ENCODE data around the gene CDH23. TPM values are rescaled to one million over a fixed set of nuclear protein-coding genes. Genes with fewer than 3 reads are reported as not detected.

CDH23 gene
- total RNA-seq, 1 donor from 2014 or later = not detected

- Mint-ChIP-seq H3K27ac (ENCODE audit: unreplicated experiment) (no peak overlapping the region), H3K27me3 (ENCODE audit: low read depth) (peaks cover 72% of the 10 kb centered on the region), H3K9me3 (ENCODE audit: low read depth) (no peaks in the 10 kb centered on the region), H3K4me1 (ENCODE audit: low read depth) (peaks cover 6% of the 10 kb centered on the region), H3K4me3 (ENCODE audit: unreplicated experiment) (no peak overlapping the region), H3K36me3 (ENCODE audit: low read depth) (no peaks in the 10 kb centered on the region)
- TF ChIP-seq CTCF (IDR thresholded peaks at IDR 0.05) = no peak
- no peak for DNase-seq (ENCODE audit: low spot score)
Measured at GRCh38 chr10:71402005-71402404, 5.3 kb downstream of the CDH23 start.

GRCh38 chr10:71404503-71405295 is 8.0 kb downstream of the CDH23 start:
- Mint-ChIP-seq H3K27me3 (ENCODE audit: low read depth) (peaks cover 64% of the 10 kb centered on the region), H3K9me3 (ENCODE audit: low read depth) (no peaks in the 10 kb centered on the region), H3K4me3 (ENCODE audit: unreplicated experiment) (no peak overlapping the region), H3K36me3 (ENCODE audit: low read depth) (no peaks in the 10 kb centered on the region), H3K4me1 (ENCODE audit: low read depth) (no peaks in the 10 kb centered on the region), H3K27ac (ENCODE audit: unreplicated experiment) (no peak overlapping the region)
- no peak for TF ChIP-seq CTCF (IDR thresholded peaks at IDR 0.05)
- no peak for DNase-seq (ENCODE audit: low spot score)

GRCh38 chr10:71406878-71407277 is 10.2 kb downstream of the CDH23 start:
- Mint-ChIP-seq H3K27me3 (ENCODE audit: low read depth) (peaks cover 53% of the 10 kb centered on the region), H3K36me3 (ENCODE audit: low read depth) (peaks cover 5% of the 10 kb centered on the region), H3K27ac (ENCODE audit: unreplicated experiment) (no peak overlapping the region), H3K9me3 (ENCODE audit: low read depth) (peaks cover 8% of the 10 kb centered on the region), H3K4me1 (ENCODE audit: low read depth) (no peaks in the 10 kb centered on the region), H3K4me3 (ENCODE audit: unreplicated experiment) (no peak overlapping the region)
- no peak for TF ChIP-seq CTCF (IDR thresholded peaks at IDR 0.05)
- DNase-seq (ENCODE audit: low spot score) = no peak

DNA sequence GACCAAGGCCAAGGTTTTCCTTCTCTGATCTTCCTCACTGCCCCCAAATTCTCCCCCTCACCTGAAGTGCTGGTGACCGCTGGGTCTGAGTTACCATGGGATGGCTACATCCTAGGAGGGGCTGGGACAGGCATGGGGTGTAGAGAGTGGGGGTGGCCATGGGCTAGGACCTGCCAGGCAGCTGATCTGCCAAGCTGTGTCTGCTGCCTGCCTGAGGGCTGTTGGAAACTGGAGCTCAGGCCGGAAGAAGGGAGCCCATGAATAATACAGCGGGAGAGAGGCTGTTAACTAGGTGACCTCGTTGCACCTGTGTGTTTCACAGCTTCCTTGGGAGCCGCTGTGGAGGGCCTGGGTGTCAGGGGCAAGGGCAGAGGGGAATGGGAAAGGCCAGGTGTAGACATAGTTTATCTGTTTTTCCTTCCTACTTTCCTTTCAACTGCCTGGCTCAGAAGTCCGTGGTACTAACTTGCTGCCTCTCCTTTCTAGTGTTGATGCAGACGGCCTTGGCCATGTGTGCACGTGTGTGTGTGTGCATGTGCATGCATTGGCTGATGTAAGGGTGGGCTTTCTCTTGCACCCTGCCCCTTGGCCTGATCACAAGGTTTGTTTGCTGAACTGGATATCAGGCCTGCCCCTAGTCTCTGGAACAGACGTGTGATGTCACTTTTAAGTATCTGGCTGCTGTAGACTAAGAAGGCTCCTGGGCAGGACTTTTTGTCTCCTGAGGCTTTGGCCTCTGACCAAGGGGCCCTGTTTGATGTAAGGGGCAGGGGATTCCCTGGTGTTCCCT is 11.9 kb downstream of the CDH23 start:
- Mint-ChIP-seq H3K9me3 (ENCODE audit: low read depth) (peaks cover 17% of the 10 kb centered on the region), H3K4me1 (ENCODE audit: low read depth) (no peaks in the 10 kb centered on the region), H3K27ac (ENCODE audit: unreplicated experiment) (no peak overlapping the region), H3K4me3 (ENCODE audit: unreplicated experiment) (no peak overlapping the region), H3K36me3 (ENCODE audit: low read depth) (peaks cover 7% of the 10 kb centered on the region), H3K27me3 (ENCODE audit: low read depth) (peaks cover 55% of the 10 kb centered on the region)
- TF ChIP-seq CTCF (IDR thresholded peaks at IDR 0.05) = no peak
- DNase-seq (ENCODE audit: low spot score) = no peak

DNA sequence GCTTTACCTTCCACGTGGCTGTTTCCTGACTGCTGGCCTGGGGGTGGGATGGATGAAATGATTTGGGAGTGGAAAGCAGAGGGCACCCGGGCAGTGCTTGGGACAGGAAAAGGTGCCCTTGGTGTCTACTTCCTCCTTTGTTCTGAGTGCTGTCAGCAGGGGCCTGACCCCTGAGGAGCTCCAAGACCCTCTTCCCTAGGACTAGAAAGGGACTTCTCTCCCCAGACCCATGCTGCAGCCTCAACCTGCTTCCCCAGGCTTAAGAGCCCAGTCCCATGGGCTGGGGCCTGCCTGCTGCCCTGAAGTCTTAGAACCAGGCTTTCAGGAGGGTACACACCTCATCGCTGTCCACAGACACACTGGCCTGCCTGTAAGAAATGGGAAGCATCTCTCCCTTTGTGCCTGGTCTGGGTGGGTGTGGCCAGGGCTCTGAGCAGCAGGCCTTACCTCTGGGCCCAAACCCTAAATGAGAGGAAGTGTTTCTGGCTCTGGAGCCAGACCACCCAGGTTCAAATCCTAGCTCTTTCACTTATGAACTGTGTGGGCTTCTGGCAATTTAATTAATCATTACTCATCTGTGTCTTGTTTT is 12.9 kb downstream of the CDH23 start:
- no peak for TF ChIP-seq CTCF (IDR thresholded peaks at IDR 0.05)
- no peak for DNase-seq (ENCODE audit: low spot score)
- H3K4me1 Mint-ChIP-seq (ENCODE audit: low read depth) = no peaks in the 10 kb centered on the region
- peaks cover 59% of the 10 kb centered on the region for H3K27me3 Mint-ChIP-seq (ENCODE audit: low read depth)
- peaks cover 23% of the 10 kb centered on the region for H3K9me3 Mint-ChIP-seq (ENCODE audit: low read depth)
- no peak overlapping the region for H3K4me3 Mint-ChIP-seq (ENCODE audit: unreplicated experiment)
- no peak overlapping the region for H3K27ac Mint-ChIP-seq (ENCODE audit: unreplicated experiment)
- peaks cover 10% of the 10 kb centered on the region for H3K36me3 Mint-ChIP-seq (ENCODE audit: low read depth)
